GM19023 (cell line): ENCODE data around the gene AQP12B.

Source experiments
- ATAC-seq: cut with Tn5 transposase; IDR thresholded peaks from one replicate; pipeline ENCODE4 v1.9.1; 2021; ENCODE audit warnings: mild to moderate bottlenecking, moderate library complexity; ENCODE audit not compliant: unreplicated experiment

Gene AQP12B

GRCh38 chr2:240636563-240637115 is 46.0 kb downstream of the AQP12B start:
- no peak for ATAC-seq

DNA sequence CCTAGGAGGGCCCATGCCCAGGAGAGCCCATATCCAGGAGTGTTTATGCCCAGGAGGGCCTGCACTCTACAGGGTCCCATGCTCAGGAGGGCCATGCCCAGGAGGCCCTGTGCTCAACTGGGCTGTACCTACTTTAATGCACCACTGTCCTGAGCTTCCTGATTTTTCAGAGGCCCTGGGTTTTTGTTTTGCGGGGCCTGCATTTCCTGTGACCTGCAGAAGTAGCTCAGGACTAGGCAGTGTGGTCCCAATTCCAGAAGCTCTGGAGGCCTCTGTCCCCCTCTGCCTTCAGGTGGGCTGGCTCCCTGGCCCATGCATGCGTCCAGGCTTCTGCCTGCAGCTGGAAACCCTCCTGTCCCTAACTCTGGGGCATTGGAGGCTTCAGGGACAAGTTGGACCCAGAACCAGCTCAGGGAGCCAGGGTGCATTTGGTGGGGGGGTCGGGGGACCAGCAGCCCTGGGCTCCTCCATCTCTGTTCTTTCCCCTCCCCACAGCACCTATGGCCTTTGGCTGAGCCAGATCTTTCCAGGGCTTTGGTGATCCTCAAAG is 46.6 kb downstream of the AQP12B start:
- ATAC-seq, result no peak

DNA sequence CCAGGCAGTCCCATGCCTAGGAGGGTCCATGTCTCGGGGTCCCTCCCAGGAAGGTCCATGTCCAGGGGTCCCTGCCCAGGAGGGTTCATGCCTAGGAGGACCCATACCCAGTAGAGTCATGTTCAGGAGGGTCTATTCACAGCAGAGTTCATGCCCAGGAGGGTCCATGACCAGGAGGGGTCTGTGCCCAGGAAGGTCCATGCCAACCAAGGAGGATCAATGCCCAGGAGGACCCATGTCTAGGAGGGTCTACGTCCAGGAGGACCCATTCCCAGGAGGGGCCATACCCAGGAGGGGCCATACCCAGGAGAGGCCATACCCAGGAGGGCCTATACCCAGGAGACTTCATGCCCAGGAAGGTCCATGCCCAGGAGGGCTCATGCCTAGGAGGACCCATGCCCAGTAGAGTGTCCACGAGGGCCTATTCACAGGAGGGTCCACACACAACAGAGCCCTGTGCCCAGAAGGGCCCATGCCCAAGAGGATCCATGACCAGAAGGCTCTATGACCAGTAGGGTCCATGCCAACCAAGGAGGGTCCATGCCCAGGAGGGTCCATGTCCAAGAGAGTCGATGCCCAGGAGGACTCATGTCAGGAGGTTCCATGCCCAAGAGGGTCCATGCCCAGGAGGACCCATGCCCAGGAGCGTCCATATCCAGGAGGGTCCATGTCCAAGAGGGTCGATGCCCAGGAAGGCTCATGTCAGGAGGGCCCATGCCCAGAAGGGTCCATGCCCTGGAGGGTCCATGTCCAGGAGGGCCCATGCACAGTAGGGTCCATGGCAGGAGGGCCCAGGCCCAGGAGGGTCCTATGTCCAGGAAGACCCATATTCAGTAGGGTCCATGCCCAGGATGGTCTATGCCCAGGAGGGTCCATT is 47.3 kb downstream of the AQP12B start:
- no peak for ATAC-seq

DNA sequence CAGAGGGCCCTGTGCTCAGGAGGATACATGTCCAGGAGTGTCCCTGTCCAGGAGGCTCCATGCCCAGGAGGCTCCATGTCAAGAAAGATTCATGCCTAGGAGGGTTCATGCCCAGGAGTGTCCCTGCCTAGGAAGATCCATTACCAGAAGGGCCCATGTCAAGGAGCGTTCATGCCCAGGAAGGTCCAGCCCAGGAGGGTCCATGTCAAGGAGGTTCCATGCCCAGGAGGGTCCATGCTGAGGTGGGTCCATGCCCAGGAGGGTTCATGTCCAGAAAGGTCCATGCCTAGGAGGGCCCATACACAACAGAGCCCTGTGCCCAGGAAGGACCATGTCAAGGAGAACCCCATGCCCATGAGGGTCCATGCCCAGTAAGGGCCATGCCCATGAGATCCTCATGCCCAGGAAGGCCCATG is 50.4 kb downstream of the AQP12B start:
- ATAC-seq, result no peak

DNA sequence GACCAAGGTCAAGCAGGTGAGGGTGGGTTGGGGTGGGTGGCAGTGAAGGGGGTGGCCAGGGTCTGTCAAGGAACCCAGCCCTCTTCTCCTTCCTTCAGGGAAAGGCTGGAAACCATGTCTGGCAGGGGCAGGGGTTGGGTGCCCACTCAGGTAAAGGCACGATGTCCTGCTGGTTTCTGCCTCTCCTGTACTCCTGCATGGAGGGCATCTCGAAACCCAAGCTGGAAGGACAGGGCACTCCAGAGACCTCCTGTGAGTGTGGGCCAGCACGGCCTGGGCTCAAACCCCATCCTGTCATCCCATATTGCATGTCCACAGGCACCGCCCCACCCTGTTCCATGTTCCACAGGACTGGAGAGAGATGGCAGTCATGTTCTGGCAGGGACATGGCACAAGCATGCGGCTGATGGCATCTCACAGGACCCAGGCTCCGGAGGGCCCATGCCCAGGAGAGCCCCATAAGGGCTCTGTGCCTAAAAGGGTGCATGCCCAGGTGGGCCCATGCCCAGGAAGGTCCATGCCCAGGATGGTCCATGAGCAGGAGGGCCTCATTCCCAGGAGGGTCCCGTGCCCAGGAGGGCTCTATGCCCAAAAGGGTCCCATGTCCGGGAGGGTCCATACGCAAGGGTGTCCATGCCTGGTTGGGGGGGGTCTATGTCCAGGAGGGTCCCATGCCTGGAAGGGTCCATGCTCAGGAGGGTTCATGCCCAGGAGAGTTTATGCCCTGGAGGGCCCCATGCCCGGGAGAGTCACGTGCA is 51.0 kb downstream of the AQP12B start:
- ATAC-seq, result no peak

DNA sequence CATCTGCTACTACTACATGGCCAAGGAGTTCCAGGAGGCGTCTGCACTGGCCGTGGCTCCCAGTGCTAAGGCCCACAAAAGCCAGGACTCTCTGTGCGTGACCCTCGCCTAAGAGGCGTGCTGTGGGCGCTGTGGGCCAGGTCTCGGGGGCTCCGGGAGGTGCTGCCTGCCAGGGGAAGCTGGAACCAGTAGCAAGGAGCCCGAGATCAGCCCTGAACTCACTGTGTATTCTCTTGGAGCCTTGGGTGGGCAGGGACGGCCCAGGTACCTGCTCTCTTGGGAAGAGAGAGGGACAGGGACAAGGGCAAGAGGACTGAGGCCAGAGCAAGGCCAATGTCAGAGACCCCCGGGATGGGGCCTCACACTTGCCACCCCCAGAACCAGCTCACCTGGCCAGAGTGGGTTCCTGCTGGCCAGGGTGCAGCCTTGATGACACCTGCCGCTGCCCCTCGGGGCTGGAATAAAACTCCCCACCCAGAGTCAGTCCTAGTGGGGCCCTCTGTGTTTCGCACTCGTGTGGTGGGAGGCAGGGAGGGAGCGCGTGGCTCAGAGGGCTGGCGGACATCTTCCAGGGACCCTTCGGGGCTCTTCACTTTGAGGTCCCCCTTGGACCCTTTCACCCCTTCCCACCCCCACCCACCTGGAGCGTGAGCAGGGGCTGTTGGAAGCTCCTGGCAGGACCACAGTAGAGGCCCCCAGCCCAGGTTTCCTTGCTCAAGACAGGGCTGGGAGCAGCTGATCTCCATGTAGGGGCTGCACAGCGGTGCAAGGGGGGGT is 51.7 kb downstream of the AQP12B start:
- no peak for ATAC-seq

DNA sequence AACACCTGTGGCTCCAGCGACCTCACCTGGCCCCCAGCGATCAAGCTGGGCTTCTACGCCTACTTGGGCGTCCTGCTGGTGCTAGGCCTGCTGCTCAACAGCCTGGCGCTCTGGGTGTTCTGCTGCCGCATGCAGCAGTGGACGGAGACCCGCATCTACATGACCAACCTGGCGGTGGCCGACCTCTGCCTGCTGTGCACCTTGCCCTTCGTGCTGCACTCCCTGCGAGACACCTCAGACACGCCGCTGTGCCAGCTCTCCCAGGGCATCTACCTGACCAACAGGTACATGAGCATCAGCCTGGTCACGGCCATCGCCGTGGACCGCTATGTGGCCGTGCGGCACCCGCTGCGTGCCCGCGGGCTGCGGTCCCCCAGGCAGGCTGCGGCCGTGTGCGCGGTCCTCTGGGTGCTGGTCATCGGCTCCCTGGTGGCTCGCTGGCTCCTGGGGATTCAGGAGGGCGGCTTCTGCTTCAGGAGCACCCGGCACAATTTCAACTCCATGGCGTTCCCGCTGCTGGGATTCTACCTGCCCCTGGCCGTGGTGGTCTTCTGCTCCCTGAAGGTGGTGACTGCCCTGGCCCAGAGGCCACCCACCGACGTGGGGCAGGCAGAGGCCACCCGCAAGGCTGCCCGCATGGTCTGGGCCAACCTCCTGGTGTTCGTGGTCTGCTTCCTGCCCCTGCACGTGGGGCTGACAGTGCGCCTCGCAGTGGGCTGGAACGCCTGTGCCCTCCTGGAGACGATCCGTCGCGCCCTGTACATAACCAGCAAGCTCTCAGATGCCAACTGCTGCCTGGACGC is 52.5 kb downstream of the AQP12B start:
- ATAC-seq, result no peak

GRCh38 chr2:240629619-240629967 is 53.1 kb downstream of the AQP12B start:
- no peak for ATAC-seq

- no peak for ATAC-seq
Observed at GRCh38 chr2:240628808-240629618, 53.7 kb downstream of the AQP12B start.

DNA sequence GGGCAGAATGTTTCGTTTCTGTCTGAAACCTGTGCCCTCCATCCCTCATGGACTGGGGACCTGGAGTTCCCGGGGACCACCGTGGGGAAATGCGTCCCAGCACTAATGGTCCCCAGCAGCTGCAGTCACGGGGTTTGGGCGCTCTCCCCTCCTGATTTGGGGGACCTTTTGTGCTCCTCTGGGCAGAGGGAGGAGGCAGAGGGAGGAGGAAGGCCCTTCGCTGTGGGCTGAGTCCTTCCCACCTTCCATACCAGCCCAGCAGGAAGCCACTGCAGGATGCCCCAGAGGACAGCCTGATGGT is 54.2 kb downstream of the AQP12B start:
- ATAC-seq, result no peak

DNA sequence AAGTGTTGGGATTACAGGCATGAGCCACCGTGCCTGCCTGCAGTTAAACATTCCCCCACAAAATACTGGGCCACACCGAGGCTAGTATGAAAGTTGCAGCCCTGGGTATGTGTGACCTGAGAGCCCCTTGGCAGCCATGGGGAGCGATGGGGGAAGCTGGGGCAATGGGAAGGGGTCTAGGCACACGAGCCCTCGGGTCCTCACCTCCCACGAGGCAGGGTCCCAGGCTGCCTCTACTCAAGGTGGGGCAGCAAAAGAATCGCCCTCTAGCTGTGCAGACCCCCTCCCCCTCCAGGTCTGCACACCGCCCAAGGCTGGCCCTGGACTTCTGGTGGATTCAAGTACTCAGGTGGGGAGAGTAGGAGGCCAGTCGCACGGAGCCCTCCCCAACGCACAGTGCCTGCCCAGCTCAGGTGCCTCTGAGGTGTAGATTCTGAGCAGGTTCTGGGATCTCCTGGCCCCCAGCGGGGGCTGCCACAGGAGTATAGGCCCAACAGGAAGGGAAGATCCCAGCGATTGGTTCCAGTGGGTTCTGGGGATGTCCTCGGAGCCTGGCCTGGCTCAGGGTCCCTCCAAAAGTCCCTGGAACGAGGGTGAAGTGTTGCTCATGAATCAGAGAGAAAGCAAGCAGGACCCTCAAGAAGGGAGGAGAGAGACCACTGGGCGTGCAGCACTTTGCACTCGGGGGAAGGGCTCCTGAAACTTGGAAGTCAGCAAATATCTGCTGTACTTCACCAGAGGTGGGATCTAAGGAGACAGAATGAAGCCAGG is 54.8 kb downstream of the AQP12B start:
- ATAC-seq, result no peak

DNA sequence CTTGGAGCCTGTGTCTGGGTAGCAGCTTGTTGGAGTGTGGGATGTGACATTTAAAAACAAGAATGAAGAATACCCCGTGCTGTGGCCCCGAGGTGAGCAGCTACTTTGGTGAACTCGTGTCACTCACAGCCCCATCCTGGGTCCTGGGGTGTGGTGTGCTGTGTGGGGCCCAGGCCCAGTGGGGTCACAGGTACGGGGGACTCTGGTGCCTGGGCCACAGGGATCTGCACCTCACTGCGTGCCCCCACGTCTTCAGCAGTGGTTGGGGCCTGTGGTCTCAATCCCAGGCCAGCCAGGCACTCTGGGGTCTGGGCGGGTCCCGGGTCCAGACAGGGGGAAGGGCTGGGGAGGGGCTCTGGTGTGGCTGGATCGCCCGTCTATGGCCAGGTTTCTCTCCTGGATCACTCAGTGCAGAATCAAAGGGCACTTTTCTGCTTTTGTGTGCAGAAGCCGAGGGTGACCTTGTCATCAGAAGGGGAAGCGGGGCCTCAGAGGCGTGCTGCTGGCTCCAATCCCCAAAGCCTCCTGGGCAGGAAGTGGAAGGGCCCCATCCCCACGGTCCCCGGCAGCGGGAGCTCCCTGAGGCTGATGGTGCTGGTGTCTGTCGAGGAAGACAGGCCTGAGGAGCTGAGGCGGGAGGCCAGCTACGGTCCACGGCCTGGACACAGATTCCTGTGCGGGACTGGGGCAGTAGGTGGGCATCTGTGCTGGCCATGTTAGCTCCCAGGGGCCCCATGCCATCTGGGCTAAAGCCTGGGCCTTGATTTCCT is 56.0 kb downstream of the AQP12B start:
- ATAC-seq, result no peak
